Measurements from ENCODE around the gene IMMP2L. TPM values are rescaled to one million over a fixed set of nuclear protein-coding genes. Genes with fewer than 3 reads are reported as not detected.

IMMP2L gene
- total and polyA plus RNA-seq, 2 of the 4 experiments (the other 2 are of a cell fraction) = 5.8 to 9.3 TPM

DNA sequence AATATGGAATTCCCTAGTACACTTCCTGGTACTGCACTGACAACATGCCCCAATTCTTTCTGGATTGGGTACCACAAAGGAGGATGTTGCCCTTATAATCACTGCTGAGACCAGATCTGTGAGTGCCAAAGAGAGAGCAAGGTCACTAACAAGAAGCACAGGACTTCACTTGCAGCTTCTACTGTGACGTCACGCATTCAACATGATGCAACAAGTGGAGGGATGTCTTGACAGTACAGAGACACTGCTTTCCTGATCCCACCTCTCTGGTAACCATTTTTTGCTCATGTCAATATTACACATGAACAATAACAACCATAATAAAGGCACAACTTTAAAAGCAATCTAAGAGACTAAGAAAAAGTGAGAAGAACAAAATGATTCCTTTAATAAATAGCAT, 885.5 kb downstream of the IMMP2L start:
- no peak overlapping the region for H3K23ac ChIP-seq (ENCODE audit: low read depth, low read length)
- ATAC-seq (ENCODE audit: low read depth) = no peak
- H2AFZ ChIP-seq (replicated peaks; ENCODE audit: low read length, poor library complexity) = no peak overlapping the region
- H4K91ac ChIP-seq (ENCODE audit: insufficient read depth, low read depth, low read length) = no peak overlapping the region
- H3K4me2 ChIP-seq (ENCODE audit: low read depth, low read length) = no peak overlapping the region
- no peak overlapping the region for H3K14ac ChIP-seq (replicated peaks; ENCODE audit: low read depth, low read length)
- TF ChIP-seq MXI1 (IDR thresholded peaks at IDR 0.05; ENCODE audit: borderline replicate concordance, low read depth, low read length) (no peak), CEBPB (IDR thresholded peaks at IDR 0.05; ENCODE audit: low read depth, low read length) (0 out of 2 replicates have a peak, but pooled peaks have one; percentile 11)
- no peaks in the 10 kb centered on the region for H4K20me1 ChIP-seq (ENCODE audit: insufficient read depth, low read length)
- no peak overlapping the region for H2AK9ac ChIP-seq (replicated peaks; ENCODE audit: low read depth, low read length, poor library complexity)
- DNase-seq = no peak
- H2BK20ac ChIP-seq (ENCODE audit: low read depth, low read length) = no peak overlapping the region
- H3K27me3 ChIP-seq (ENCODE audit: control insufficient read depth, insufficient read depth, low read length) = no peaks in the 10 kb centered on the region
- H2BK5ac ChIP-seq (ENCODE audit: low read depth, low read length, poor library complexity, severe bottlenecking) = no peak overlapping the region
- no peak overlapping the region for H2AK5ac ChIP-seq (ENCODE audit: low read depth, low read length)
- dilution Hi-C loops (cut with HindIII; ENCODE audit: low sequenced_read_pairs, unreplicated experiment) (no loop called here), intact Hi-C loops (cut with micrococcal nuclease) (no loop called here), in situ Hi-C loops (cut with MboI; ENCODE audit: low sequenced_read_pairs) (no loop called here)
- H3K9ac ChIP-seq (ENCODE audit: low read depth, low read length) = no peak overlapping the region
- WGBS, 2 experiments (ENCODE audit: extremely low coverage in 2 of 2, insufficient read length in 1 of 2) = no CpG with 5 or more reads among the region's 2 CpGs
- H3K36me3 ChIP-seq (ENCODE audit: control insufficient read depth, insufficient read depth, low read length) = no peaks in the 10 kb centered on the region
- H3K4ac ChIP-seq (ENCODE audit: low read depth, low read length) = no peak overlapping the region
- CTCF ChIA-PET = no interaction called here
- no peak overlapping the region for H3K56ac ChIP-seq (ENCODE audit: extremely low read depth, insufficient read depth, low read length)
- no peak overlapping the region for H3K27ac ChIP-seq (ENCODE audit: insufficient read depth, low read length)
- H3K4me3 ChIP-seq (ENCODE audit: insufficient read depth, low read depth, low read length) = no peak overlapping the region
- H3K9me3 ChIP-seq (ENCODE audit: control insufficient read depth, insufficient read depth, low read length) = peaks cover 2% of the 10 kb centered on the region; the same call in 1 of the 2 replicates
- H4K8ac ChIP-seq (ENCODE audit: low read depth in 2 of 2, low read length in 2 of 2) = no peak overlapping the region
- no peak overlapping the region for H2BK120ac ChIP-seq (ENCODE audit: low read depth, low read length)
- H3K4me1 ChIP-seq (ENCODE audit: control insufficient read depth, insufficient read depth, low read length) = peaks cover 2% of the 10 kb centered on the region; the same call in 1 of the 2 replicates
- no peak overlapping the region for H2BK15ac ChIP-seq (ENCODE audit: low read depth, low read length)
- BruUV-seq (replicated peaks) = no TSS peak
- no peaks in the 10 kb centered on the region for H3K79me1 ChIP-seq (ENCODE audit: low read depth in 1 of 2, low read length in 2 of 2)
- H4K5ac ChIP-seq (ENCODE audit: low read depth, low read length) = no peak overlapping the region
- H3K18ac ChIP-seq (ENCODE audit: low read depth, low read length) = no peak overlapping the region; the same call in 1 of the 2 replicates
- POLR2A ChIA-PET (ENCODE audit: unreplicated experiment) = no interaction called here
- H3K9me1 ChIP-seq (ENCODE audit: insufficient read depth, low read length) = no peaks in the 10 kb centered on the region
